HAP-1 (cell line): ENCODE measurements around the gene TSSC4.

ENCODE experiments used
- DNase-seq, 2 experiments: peaks; one replicate each; pipeline ENCODE4 v3.0.0-alpha.2; 2016 to 2020; ENCODE audit warnings: low spot score in 2 of 2
- H3K27me3 ChIP-seq: fragments of 250-450 bp; sonication (Bioruptor Pico); 2 replicates; pipeline ENCODE4 v1.5.1; 2020; ENCODE audit warnings: low read depth, mild to moderate bottlenecking, moderate library complexity
- H3K36me3 ChIP-seq: fragments of 250-450 bp; sonication (Bioruptor Pico); replicated peaks from 2 replicates; pipeline ENCODE4 v1.5.1; 2020; ENCODE audit warnings: mild to moderate bottlenecking
- H3K4me1 ChIP-seq: fragments of 250-450 bp; sonication (Bioruptor Pico); 2 replicates; pipeline ENCODE4 v1.5.1; 2020; ENCODE audit warnings: mild to moderate bottlenecking
- H3K4me3 ChIP-seq: fragments of 250-450 bp; sonication (Bioruptor Pico); 2 replicates; pipeline ENCODE4 v1.5.1; 2020; ENCODE audit warnings: mild to moderate bottlenecking, moderate library complexity
- H3K9me3 ChIP-seq: fragments of 250-450 bp; sonication (Bioruptor Pico); 2 replicates; pipeline ENCODE4 v1.5.1; 2020; ENCODE audit warnings: mild to moderate bottlenecking, moderate library complexity
- in situ Hi-C: fragments of 300-500 bp; cut with MboI; formaldehyde crosslinking; loops from 3 replicates; pipeline ENCODE4 v1.14.3; 2020; ENCODE audit warnings: low sequenced_read_pairs, inconsistent platforms, mixed read lengths

TSSC4 gene

GRCh38 chr11:2416765-2417164 lies 16.2 kb downstream of the TSSC4 start:
- DNase-seq: no peak
- no peaks in the 10 kb centered on the region for H3K9me3 ChIP-seq
- no peaks in the 10 kb centered on the region for H3K4me1 ChIP-seq
- no peaks in the 10 kb centered on the region; the same call in 1 of the 2 replicates for H3K27me3 ChIP-seq
- in situ Hi-C loops: loop anchor here (5.0 kb wide), 1 partner anchor 229 kb away; no protein-coding TSS in a partner anchor
- no peaks in the 10 kb centered on the region for H3K36me3 ChIP-seq
- H3K4me3 ChIP-seq: no peak overlapping the region

GRCh38 chr11:2417856-2418692 lies 17.5 kb downstream of the TSSC4 start:
- H3K4me3 ChIP-seq: no peak overlapping the region
- no peaks in the 10 kb centered on the region for H3K9me3 ChIP-seq
- in situ Hi-C loops: loop anchor here (5.0 kb wide), 1 partner anchor 231 kb away; no protein-coding TSS in a partner anchor
- no peaks in the 10 kb centered on the region for H3K36me3 ChIP-seq
- H3K4me1 ChIP-seq: no peaks in the 10 kb centered on the region
- no peaks in the 10 kb centered on the region; the same call in 1 of the 2 replicates for H3K27me3 ChIP-seq
- no peak for DNase-seq

- Histone ChIP-seq H3K9me3 (no peaks in the 10 kb centered on the region), H3K36me3 (no peaks in the 10 kb centered on the region), H3K4me1 (no peaks in the 10 kb centered on the region), H3K4me3 (no peak overlapping the region), H3K27me3 (no peaks in the 10 kb centered on the region; the same call in 1 of the 2 replicates)
- DNase-seq: no peak
- in situ Hi-C loops: loop anchor here (5.0 kb wide), 1 partner anchor 232 kb away; no protein-coding TSS in a partner anchor
Observed at GRCh38 chr11:2418693-2419360, 18.3 kb downstream of the TSSC4 start.

- peak; percentile 55 to 78 for DNase-seq
- Histone ChIP-seq H3K4me1 (no peaks in the 10 kb centered on the region), H3K36me3 (no peaks in the 10 kb centered on the region), H3K9me3 (no peaks in the 10 kb centered on the region), H3K4me3 (no peak overlapping the region), H3K27me3 (no peaks in the 10 kb centered on the region; the same call in 1 of the 2 replicates)
- in situ Hi-C loops: loop anchor here (5.0 kb wide), 1 partner anchor 233 kb away; no protein-coding TSS in a partner anchor
Observed at GRCh38 chr11:2419638-2420501, 19.3 kb downstream of the TSSC4 start.

GRCh38 chr11:2420502-2421225 lies 20.1 kb downstream of the TSSC4 start:
- no peaks in the 10 kb centered on the region for H3K27me3 ChIP-seq
- peak; percentile 73 to 84 for DNase-seq
- H3K9me3 ChIP-seq: no peaks in the 10 kb centered on the region

GRCh38 chr11:2421226-2421994 lies 20.9 kb downstream of the TSSC4 start:
- H3K4me3 ChIP-seq: no peak overlapping the region
- no peaks in the 10 kb centered on the region for H3K36me3 ChIP-seq
- DNase-seq: no peak
- in situ Hi-C loops: no loop called here
- H3K4me1 ChIP-seq: no peaks in the 10 kb centered on the region
- H3K9me3 ChIP-seq: no peaks in the 10 kb centered on the region
- no peaks in the 10 kb centered on the region for H3K27me3 ChIP-seq

More at GRCh38 chr11:2420502-2421225, 20.1 kb downstream of the TSSC4 start:
- no peaks in the 10 kb centered on the region for H3K36me3 ChIP-seq
- no peak overlapping the region for H3K4me3 ChIP-seq
- in situ Hi-C loops: no loop called here
- H3K4me1 ChIP-seq: no peaks in the 10 kb centered on the region

GRCh38 chr11:2421996-2422395 lies 21.4 kb downstream of the TSSC4 start:
- H3K4me1 ChIP-seq: no peaks in the 10 kb centered on the region
- no peak for DNase-seq
- H3K9me3 ChIP-seq: no peaks in the 10 kb centered on the region
- in situ Hi-C loops: no loop called here
- H3K36me3 ChIP-seq: no peaks in the 10 kb centered on the region
- H3K27me3 ChIP-seq: no peaks in the 10 kb centered on the region
- no peak overlapping the region for H3K4me3 ChIP-seq

- no peak for DNase-seq
- no peaks in the 10 kb centered on the region for H3K36me3 ChIP-seq
- H3K27me3 ChIP-seq: no peaks in the 10 kb centered on the region
- no peaks in the 10 kb centered on the region for H3K4me1 ChIP-seq
- in situ Hi-C loops: no loop called here
- no peaks in the 10 kb centered on the region for H3K9me3 ChIP-seq
- no peak overlapping the region for H3K4me3 ChIP-seq
Observed at GRCh38 chr11:2422461-2423156, 22.1 kb downstream of the TSSC4 start.

- H3K9me3 ChIP-seq: no peaks in the 10 kb centered on the region
- H3K27me3 ChIP-seq: no peaks in the 10 kb centered on the region
- in situ Hi-C loops: no loop called here
- no peak overlapping the region for H3K4me3 ChIP-seq
- DNase-seq: no peak
- H3K4me1 ChIP-seq: no peaks in the 10 kb centered on the region
- H3K36me3 ChIP-seq: no peaks in the 10 kb centered on the region
Observed at GRCh38 chr11:2423157-2424025, 22.8 kb downstream of the TSSC4 start.

- H3K27me3 ChIP-seq: no peaks in the 10 kb centered on the region
- no peak overlapping the region for H3K4me3 ChIP-seq
- in situ Hi-C loops: loop anchor here (5.0 kb wide), 2 partner anchors 107 to 472 kb away; no protein-coding TSS in a partner anchor
- DNase-seq: no peak
- no peaks in the 10 kb centered on the region for H3K36me3 ChIP-seq
- no peaks in the 10 kb centered on the region for H3K4me1 ChIP-seq
- H3K9me3 ChIP-seq: no peaks in the 10 kb centered on the region
Observed at GRCh38 chr11:2424811-2425495, 24.4 kb downstream of the TSSC4 start.

GRCh38 chr11:2425506-2425905 lies 25.0 kb downstream of the TSSC4 start:
- no peaks in the 10 kb centered on the region for H3K27me3 ChIP-seq
- DNase-seq: no peak
- in situ Hi-C loops: loop anchor here (5.0 kb wide), 2 partner anchors 107 to 472 kb away; no protein-coding TSS in a partner anchor
- H3K4me1 ChIP-seq: no peaks in the 10 kb centered on the region
- H3K36me3 ChIP-seq: no peaks in the 10 kb centered on the region
- no peak overlapping the region for H3K4me3 ChIP-seq
- H3K9me3 ChIP-seq: no peaks in the 10 kb centered on the region
